MM.1S (cell line): ENCODE data around the gene AGAP1.

ENCODE experiments used
- DNase-seq: peaks from one replicate; pipeline ENCODE4 v3.0.0-alpha.2; 2015
- H2AFZ ChIP-seq: fragments of 300-600 bp; sonication (generic); 2 replicates; pipeline ENCODE4 v1.6.0; 2016; ENCODE audit warnings: antibody characterized with exemption, low read length
- H3F3A ChIP-seq: fragments of 300-600 bp; sonication (generic); 2 replicates; pipeline ENCODE4 v1.6.1; 2016; ENCODE audit warnings: mild to moderate bottlenecking, antibody characterized with exemption, low read length, moderate library complexity, mixed read lengths; ENCODE audit not compliant: insufficient read depth
- H3K27ac ChIP-seq: fragments of 300-600 bp; sonication (generic); 2 replicates; pipeline ENCODE4 v1.5.1; 2016; ENCODE audit warnings: mild to moderate bottlenecking, low read length
- H3K27me3 ChIP-seq: fragments of 300-600 bp; sonication (generic); replicated peaks from 2 replicates; pipeline ENCODE4 v1.6.0; 2016; ENCODE audit warnings: low read length; ENCODE audit not compliant: insufficient read depth
- H3K36me3 ChIP-seq: fragments of 300-600 bp; sonication (generic); replicated peaks from 2 replicates; pipeline ENCODE4 v1.6.1; 2016; ENCODE audit warnings: mild to moderate bottlenecking, low read length, mixed read lengths; ENCODE audit not compliant: insufficient read depth
- H3K4me1 ChIP-seq: fragments of 300-600 bp; sonication (generic); 2 replicates; pipeline ENCODE4 v1.6.1; 2016; ENCODE audit warnings: low read length, mixed read lengths
- H3K4me2 ChIP-seq: fragments of 300-600 bp; sonication (generic); 2 replicates; pipeline ENCODE4 v1.6.0; 2016; ENCODE audit warnings: low read depth, low read length
- H3K4me3 ChIP-seq: fragments of 300-600 bp; sonication (generic); 2 replicates; pipeline ENCODE4 v1.5.1; 2016; ENCODE audit warnings: low read length, mixed read lengths
- H3K79me2 ChIP-seq: fragments of 300-600 bp; sonication (generic); 2 replicates; pipeline ENCODE4 v1.6.1; 2016; ENCODE audit warnings: mixed run types, low read length, mixed read lengths
- H3K9ac ChIP-seq: fragments of 300-600 bp; sonication (generic); 2 replicates; pipeline ENCODE4 v1.6.1; 2016; ENCODE audit warnings: low read length, mixed read lengths
- H3K9me2 ChIP-seq: fragments of 300-600 bp; sonication (generic); replicated peaks from 2 replicates; pipeline ENCODE4 v1.6.1; 2016; ENCODE audit warnings: mild to moderate bottlenecking, low read length, mixed read lengths; ENCODE audit not compliant: insufficient read depth
- H3K9me3 ChIP-seq: fragments of 300-600 bp; sonication (generic); replicated peaks from 2 replicates; pipeline ENCODE4 v1.6.1; 2016; ENCODE audit warnings: mild to moderate bottlenecking, low read length, mixed read lengths; ENCODE audit not compliant: insufficient read depth
- H4K20me1 ChIP-seq: fragments of 300-600 bp; sonication (generic); 2 replicates; pipeline ENCODE4 v1.6.1; 2016; ENCODE audit warnings: mild to moderate bottlenecking, low read length, moderate library complexity, mixed read lengths; ENCODE audit not compliant: insufficient read depth
- CTCF ChIP-seq: fragments of 300-600 bp; sonication (generic); IDR thresholded peaks from 2 replicates; pipeline ENCODE4 v1.5.1; 2016; ENCODE audit warnings: antibody characterized with exemption, low read length, mixed read lengths
- EZH2 ChIP-seq: fragments of 300-600 bp; sonication (generic); optimal IDR thresholded peaks from 2 replicates; pipeline ENCODE3; 2017; ENCODE audit warnings: low read depth, mild to moderate bottlenecking, antibody characterized with exemption, low read length, mixed read lengths
- EZH2phosphoT487 ChIP-seq: fragments of 300-600 bp; sonication (generic); IDR thresholded peaks from 2 replicates; pipeline ENCODE4 v1.6.1; 2018; ENCODE audit warnings: antibody characterized with exemption, low read length

The AGAP1 gene

GRCh38 chr2:235988271-235989015, 494.6 kb downstream of the AGAP1 start:
- no peak overlapping the region for H3K4me2 ChIP-seq
- no peaks in the 10 kb centered on the region for H4K20me1 ChIP-seq
- H3K27ac ChIP-seq = no peak overlapping the region
- no peak for DNase-seq
- TF ChIP-seq EZH2phosphoT487 = no peak
- no peak for TF ChIP-seq EZH2
- no peak for TF ChIP-seq CTCF
- H3K4me1 ChIP-seq = no peaks in the 10 kb centered on the region
- no peaks in the 10 kb centered on the region for H3K9me3 ChIP-seq
- no peaks in the 10 kb centered on the region for H3F3A ChIP-seq
- H3K79me2 ChIP-seq = no peaks in the 10 kb centered on the region; the same call in 1 of the 2 replicates
- H3K4me3 ChIP-seq = no peak overlapping the region
- no peaks in the 10 kb centered on the region for H3K36me3 ChIP-seq
- no peak overlapping the region for H2AFZ ChIP-seq
- H3K27me3 ChIP-seq = no peaks in the 10 kb centered on the region
- no peaks in the 10 kb centered on the region for H3K9me2 ChIP-seq
- H3K9ac ChIP-seq = no peak overlapping the region

- Histone ChIP-seq H3K36me3 (no peaks in the 10 kb centered on the region), H3K9me3 (no peaks in the 10 kb centered on the region), H3F3A (no peaks in the 10 kb centered on the region), H3K27me3 (no peaks in the 10 kb centered on the region), H3K4me1 (no peaks in the 10 kb centered on the region), H4K20me1 (no peaks in the 10 kb centered on the region), H2AFZ (no peak overlapping the region), H3K4me2 (no peak overlapping the region), H3K9me2 (no peaks in the 10 kb centered on the region), H3K4me3 (no peak overlapping the region), H3K27ac (no peak overlapping the region), H3K79me2 (no peaks in the 10 kb centered on the region; the same call in 1 of the 2 replicates), H3K9ac (no peak overlapping the region)
- no peak for DNase-seq
- no peak for TF ChIP-seq EZH2phosphoT487
- no peak for TF ChIP-seq CTCF
- TF ChIP-seq EZH2 = no peak
These were observed 495.7 kb downstream of the AGAP1 start for GRCh38 chr2:235989591-235989990.

- Histone ChIP-seq H3K4me1 (no peaks in the 10 kb centered on the region), H3K4me2 (no peak overlapping the region), H3K36me3 (no peaks in the 10 kb centered on the region), H3K4me3 (no peak overlapping the region), H3F3A (no peaks in the 10 kb centered on the region), H3K27ac (no peak overlapping the region), H3K79me2 (no peaks in the 10 kb centered on the region; the same call in 1 of the 2 replicates), H3K9ac (no peak overlapping the region), H3K9me3 (no peaks in the 10 kb centered on the region), H2AFZ (no peak overlapping the region), H3K9me2 (no peaks in the 10 kb centered on the region), H3K27me3 (no peaks in the 10 kb centered on the region), H4K20me1 (no peaks in the 10 kb centered on the region)
- TF ChIP-seq EZH2phosphoT487 (no peak), EZH2 (no peak), CTCF (no peak)
- no peak for DNase-seq
These were observed 496.5 kb downstream of the AGAP1 start for GRCh38 chr2:235990344-235990743.
